GM03348 (cell line): ENCODE data around the gene SIRPA.
"Not testable (repeated sequence)": the region's sequence is repeated elsewhere in the genome, so short reads cannot be mapped to it uniquely, and the experiment has no call there.

Source experiments
- DNase-seq: peaks from one replicate; pipeline ENCODE4 v3.0.0; 2012; ENCODE audit warnings: low spot score

SIRPA gene

DNA sequence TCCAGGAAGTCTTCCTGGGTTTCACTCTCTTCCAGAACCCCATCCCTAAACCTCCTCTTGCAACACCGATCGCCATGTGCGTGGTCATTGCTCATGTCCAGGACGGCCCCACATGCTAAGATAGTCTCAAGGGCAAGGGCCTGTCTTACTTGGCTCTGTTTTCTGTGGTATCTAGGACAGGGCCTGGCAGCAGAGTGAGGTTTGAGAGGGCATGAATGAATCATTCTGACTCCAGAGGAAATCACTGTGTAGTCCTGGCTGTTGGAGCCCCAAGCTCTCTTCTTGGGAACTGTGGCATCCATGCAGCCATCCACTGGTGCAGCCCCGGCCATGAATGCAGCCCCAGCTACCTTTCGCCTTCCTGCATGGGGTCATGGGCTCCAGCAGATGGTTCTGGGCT, 12.4 kb downstream of the SIRPA start:
- DNase-seq, result no peak

DNA sequence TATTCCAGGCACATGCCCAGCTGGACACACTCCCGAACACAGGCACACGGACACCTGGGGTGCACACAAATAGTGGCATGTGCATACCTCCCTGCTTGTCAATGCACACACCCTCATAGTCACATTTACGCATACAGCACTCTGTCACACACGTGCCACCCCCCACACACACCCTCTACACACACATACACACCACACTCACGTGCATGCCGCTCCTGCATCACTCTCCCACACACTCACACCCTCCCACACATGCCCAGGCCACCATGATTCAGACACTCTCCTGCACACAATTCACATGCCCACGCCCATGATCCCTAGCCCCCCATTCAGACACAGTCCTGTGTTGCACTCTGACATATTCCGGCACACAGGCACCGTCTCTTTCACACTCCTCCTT, 13.0 kb downstream of the SIRPA start:
- no peak for DNase-seq

DNA sequence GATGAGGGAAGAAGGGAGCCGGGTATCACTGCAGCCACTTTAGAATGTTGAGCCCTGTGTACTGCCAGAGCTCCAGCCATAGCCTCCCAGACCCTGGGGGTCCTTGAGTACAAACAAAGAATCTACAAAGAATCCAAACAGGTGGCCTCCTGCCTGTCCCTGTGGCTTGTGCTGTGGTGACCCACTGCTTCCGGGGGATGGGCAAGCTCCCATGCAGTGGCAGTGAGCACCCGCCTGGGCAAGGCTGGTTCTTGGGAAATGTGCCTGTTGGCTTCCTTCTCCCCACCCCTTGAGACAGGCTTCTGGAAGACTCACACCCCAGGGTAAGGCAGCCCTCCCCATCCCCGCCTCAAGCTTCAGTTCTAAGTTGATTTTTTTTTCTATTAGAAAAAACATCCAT, 13.9 kb downstream of the SIRPA start:
- no peak for DNase-seq

DNA sequence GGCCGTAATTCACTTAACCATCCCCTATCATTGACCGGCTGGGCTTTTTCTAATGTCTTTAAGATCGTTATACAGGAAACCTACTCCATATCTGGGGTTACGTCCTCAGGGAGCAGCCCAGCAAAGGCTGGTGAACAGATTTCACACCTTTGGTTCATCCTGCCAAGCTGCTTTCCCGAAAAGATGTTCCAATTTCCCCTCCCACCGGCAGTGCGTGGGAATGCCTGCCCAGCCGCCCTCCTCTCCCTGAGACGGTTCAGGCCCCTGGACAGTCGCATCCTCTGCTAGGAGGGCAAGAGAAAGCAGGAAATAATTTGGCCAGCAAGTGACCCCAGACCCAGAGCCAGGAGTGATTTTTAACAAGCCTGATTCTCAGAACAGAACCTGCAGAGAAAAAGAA, 16.3 kb downstream of the SIRPA start:
- no peak for DNase-seq

DNA sequence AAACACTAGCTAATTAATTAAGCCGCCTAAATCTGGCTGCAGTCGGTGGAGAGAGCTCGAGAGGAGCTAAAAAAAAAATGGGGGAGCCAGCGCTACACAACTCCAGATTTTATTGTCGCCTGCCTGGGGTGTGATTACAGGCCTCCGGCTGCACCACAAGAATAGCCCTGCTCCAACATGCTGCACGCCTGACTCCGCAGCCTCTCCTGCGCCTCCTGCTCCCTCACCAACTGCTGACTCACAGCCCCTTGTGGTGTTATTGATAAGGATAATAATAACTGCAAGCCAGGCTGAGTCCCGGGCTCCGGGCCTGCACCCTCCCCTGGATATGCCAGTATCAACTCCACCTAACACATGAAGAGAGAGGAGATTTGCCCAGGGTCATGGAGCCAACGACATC, 16.8 kb downstream of the SIRPA start:
- no peak for DNase-seq

DNA sequence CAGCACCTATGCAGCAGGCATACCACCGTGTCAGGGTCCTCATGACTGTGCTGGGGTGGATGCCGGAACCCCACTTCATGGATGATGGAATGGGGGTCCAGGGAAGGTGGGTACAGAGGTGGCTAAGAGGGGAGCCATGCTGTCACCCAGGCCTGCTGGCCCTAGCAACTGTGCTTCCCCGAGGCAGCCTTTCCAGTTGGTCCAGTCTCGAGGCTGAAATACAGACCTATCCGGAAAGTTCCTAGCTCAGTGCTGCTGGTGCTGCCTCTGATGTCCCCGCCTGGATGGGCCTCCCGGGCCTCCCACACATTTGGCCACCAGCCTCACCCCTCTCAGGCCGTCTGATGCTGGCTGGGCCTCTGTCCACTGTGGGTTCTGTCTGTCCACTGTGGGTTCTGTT, 17.4 kb downstream of the SIRPA start:
- no peak for DNase-seq

DNA sequence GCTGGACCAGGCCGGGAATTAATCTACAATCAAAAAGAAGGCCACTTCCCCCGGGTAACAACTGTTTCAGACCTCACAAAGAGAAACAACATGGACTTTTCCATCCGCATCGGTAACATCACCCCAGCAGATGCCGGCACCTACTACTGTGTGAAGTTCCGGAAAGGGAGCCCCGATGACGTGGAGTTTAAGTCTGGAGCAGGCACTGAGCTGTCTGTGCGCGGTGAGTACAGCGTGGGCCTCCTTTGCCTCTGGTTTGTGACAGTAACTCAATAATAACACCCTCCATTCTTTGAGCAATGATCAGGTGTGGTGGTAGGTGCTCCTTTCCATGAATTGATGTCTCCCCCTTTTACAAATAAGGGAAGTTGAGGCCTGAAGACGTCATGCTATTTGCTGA, 20.0 kb downstream of the SIRPA start:
- not testable (repeated sequence) for DNase-seq

DNA sequence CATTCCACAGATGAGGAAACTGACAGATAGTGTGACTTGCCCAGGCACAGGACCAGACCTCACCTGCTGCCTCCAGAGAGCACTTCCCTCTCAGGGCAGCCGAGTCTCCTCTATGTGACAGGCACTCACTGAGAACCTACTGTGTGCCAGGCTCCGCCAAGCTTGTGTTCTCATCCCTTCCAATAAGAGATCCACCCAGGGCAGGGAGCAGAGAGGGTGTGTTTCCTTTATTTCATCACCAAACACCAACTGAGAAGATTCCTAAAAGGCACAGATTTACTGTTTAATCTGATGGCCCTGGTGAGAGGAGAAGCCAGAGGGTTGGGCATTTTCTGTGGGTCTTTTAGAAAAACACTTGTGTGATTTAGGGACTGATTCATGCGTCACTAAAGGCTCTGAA, 20.5 kb downstream of the SIRPA start:
- no peak for DNase-seq

DNA sequence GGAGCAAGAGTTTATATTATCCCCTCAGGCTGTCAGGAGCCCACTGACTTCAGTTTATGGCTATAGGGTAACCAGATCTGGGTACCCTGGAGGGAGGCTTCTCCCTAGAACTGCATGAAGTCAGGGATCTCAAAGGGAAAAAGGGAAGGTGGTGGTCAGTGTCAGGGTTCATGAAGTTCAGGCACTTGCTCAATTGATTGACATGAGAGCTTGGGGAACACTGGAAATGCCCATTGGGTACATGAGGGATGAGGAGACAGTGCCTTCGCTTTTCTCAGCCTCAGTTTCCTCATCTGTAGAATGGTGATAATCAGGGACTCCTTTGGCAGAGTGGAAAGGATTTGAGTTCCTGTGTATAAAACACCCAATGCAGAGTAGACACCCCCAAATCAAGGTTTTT, 22.6 kb downstream of the SIRPA start:
- no peak for DNase-seq

DNA sequence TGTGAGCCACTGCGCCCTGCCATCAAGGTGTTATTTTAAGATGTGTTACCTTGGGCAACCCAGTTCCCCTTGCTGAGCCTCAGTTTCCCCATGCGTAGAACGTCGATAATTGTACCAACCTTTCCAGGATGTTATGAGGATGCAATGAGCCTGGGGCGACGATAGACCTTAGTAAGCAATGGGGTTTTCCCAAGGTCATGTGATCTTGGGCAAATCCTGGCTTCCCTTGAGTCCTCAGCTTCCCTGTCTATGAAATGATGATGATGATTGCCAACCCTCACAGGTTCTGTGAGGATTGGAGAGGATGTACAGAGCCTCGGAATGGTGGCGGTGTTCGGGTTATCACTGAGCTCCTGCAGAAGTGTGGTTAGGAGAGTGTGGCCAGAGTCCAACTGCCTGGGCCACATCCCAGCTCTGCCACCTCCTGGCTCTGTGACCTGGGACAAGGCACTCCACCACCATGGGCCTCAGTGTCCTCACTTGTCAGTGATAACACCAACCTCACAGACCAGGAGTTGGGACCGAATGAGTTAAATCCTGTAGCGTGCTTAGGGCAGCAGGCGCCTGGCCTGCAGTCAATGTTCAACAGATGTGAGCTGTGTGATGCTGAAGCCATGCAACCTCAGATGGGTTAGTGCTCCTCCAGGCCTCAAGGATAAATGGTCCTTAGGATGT, 23.4 kb downstream of the SIRPA start:
- no peak for DNase-seq

DNA sequence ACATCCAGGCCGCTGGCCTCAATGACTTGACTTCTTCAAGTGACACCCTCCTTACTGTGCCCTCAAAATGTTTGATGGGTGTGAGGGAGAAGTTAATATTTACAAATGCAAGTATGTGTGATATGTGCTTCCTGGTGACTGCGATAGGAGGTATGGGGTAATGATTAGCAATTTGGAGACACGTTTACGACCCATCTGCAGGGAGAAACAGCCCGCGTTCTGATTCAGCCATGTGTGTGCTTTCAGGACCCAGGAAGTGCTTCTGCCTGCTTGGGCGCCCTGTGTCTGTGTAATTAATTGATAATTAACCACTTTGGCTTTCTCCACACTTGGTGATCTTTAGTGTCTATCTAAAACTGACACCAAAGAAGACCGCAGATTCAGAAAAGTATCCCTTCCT, 25.0 kb downstream of the SIRPA start:
- no peak for DNase-seq

DNA sequence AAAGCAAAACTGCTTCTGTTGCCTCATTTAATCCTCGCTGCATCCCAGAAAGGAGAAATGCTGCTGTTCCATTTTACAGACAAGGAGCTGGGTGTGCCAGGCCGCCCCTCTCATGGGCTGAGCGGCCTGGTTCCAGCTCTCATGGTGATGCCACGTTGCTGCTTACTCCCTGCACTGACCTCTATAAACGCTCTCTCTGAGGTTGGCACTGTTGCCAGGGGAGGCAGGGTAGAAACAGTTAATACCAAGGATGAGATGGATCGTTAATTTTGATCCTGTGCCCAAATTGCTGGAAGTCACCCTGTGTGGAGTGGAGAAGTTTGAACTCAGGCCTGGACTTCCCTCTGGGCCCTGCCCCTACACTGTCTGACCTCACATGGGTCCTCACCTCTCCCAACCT, 25.6 kb downstream of the SIRPA start:
- no peak for DNase-seq

DNA sequence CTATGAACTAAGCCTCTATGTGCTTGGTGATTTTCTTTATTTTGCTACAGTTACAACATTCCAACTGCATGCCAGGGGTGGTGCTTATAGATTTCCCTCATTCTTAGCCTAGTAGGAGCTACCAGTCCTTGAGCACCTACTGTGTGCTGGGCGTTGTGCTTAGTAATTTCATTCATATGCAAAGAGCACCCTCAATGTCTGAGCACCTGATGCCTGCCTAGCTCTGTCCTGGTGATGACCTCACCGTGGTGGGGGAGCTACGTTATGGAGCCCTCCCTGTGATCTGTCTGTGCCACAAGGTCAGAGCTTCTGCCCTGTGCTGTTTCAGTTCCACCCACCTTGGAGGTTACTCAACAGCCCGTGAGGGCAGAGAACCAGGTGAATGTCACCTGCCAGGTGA, 26.8 kb downstream of the SIRPA start:
- not testable (repeated sequence) for DNase-seq

DNA sequence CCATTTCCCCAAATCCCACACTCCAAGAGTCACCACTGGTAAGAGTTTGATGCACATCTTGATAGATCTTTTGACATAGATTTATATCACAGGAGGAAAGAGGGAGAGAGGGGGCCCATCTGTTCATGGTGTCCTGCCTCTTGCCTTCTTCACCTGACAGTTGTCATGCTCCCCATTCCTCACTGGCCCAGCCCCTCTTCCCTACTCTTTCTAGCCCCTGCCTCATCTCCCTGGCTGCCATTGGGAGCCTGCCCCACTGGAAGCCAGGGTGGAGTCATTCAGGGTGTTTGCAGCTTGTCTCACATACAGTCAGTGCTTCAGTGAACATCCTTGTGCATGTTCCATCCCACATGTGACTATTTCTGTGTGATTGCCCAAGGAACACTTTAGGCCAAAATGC, 27.6 kb downstream of the SIRPA start:
- no peak for DNase-seq

DNA sequence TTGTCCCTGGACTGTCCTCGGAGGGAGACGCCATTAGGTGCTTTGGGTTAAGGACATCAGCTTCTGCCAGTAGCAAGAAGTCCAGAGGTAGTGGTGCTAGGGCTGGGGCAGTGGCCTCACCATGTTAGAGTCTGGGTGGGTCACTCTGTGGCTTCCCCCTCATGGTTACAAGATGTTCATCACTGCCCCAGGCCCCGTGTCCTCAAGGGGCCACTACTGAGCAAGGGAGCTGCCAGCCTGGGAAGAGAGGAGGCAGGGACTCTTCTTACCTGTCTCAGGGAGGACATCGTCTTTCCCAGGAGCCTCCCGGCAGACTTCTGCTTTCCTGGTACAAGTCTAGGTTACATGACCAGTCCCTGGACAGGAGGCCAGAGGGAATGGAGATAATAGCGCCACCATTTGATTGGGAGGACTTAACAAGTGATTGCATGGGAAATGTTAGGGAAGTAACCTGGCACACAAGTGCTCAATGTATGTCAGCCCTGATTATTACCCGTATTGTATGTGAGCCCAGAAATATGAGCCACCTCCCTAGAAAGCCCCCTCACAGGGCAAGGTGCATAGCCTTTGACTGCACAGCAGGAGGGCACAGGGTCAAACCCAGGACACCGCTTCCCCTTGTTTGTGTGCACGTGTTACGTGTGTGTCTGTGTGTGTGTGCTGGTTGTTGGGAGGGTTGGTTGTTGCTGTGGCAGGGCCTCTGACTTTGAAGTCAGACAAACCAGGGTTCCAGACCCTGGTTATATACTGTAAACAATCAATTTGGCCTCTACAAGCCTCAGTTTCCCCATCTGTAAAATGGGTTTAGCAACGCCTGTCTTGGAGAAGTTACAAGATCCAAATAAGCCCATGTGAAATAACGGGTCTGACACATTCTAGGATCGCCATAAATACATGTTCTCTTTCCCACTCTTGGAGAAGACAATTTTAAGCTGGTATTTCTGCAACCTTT, 30.0 kb downstream of the SIRPA start:
- no peak for DNase-seq

DNA sequence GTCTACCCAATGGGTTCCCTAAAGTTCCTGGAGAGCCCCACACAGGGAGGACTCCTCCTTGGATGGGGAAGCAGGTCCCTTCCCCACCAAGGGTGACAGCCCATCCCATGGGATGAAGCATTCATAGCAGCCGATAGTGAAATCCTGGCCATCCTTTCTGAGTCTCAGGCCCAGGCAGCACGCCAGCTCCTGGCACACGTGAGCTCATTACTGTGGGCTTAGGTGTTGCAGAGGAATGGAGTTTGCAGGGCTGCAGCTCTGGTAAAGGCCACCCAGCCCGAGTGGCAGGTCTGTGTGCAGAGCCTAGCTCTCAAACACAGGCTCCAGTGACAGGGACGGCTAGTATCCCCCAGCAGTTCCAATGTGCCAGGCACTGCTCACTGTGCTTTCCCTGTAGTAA, 31.0 kb downstream of the SIRPA start:
- DNase-seq, result no peak

DNA sequence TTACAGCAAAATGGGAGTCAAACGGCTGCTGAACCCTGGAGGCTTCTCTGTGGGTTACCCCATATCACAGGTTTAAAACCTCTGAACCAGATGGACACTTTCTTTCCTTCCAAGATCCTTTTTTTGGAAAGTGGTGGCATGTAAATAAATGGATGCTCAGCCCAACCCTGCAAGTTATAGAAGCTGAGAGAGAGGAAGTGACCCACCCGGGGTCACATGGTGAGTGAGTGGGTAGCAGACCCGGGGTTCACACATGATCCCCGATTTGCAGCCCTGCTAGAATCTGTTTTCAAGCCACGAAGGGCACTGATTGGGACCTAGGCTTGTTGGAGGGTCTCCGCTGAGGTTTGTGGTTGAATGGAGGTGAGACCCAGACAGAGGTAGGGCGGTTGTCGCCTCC, 32.0 kb downstream of the SIRPA start:
- DNase-seq, result no peak

DNA sequence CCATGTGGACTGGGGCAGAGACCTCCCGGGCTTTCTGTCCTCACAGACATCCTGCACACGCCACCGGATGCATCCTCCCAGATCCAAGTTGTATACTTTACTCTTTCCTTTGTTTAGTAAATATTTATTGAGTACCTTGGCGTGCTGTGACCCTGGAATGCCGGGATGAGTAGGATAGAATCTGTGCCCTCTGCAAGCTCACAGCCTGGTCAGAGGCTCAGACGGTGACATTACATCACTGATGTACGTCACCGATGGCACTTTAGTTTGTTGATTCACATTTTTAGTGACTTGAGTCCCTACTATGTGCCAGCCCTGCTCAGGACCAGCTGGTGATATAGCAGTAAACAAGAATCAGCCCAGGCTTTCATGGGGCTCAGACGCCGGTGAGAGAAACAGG, 32.9 kb downstream of the SIRPA start:
- DNase-seq, result no peak

DNA sequence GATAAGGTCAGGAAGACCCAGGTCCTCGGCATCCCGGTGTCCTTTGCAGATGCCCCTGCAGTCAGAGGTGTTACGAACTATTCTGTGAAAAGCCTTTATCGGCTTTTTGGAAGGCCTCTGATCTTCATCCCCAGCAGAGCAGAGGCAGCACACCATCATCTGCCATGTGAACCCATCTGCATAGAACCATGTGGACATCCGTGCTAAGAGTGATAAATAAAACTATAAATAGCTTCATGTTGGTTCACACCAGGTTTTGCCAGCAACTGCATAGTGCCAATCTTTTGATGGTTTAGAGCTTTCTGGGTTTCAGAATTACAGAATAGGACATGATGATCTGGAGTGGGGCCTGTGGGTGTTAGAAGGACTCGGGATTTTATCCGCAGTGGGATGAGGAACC, 33.6 kb downstream of the SIRPA start:
- DNase-seq, result no peak

DNA sequence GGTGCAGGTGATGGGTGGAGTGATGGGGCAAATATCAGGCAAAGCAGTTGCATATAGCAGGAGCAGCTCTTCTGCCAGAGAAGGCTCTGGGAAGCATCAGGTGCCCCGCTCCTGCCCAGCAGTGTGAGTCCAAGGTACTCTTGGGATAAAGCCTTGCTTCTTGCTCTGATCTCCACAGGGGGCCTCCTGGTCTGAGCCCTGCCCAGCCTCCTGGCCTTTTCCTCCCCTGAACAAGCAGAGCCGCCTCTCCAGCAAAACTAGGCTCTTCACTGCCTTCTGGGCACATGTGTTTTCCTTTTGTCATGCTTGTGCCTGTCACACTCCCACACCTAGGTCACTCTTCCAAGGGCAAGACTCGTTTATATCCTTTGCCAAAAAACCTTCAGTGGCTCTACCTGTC, 34.3 kb downstream of the SIRPA start:
- DNase-seq, result no peak

DNA sequence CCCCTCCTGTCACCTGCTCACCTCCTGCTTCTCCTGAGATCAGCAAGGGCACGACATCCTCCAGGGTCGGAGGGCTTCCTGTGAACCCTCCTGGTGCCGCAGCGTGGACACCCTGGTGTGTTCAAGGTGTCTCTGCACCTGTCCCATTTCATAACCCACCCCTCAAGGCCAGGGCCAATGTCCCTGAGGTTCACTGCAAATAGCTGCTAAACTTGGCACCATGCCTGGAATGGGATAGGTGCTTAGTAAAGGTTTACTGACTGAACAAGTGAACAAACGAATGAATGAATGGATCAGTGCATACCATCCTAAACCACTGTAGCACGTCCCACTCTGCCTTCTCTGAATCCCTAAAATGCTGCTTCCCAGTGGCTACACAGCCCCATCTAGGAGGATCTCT, 35.0 kb downstream of the SIRPA start:
- no peak for DNase-seq

DNA sequence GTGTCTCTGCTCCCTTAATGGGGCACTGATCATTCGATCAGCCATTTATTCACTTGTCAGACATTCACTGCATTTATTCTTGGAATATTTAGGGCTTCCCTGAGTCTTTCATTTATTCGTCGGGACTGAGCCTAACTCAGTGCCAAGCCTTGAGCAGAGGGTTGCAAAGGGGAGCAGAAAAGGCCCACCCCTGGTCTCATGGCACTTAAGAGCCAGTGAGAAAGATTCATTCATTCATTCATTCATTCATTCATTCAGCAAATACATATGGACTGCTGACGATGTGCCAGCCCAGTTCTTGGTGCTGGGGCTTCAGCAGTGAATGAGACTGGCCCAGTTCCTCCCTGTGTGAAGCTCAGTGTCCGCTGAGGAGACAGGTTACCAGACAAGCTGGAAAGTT, 36.6 kb downstream of the SIRPA start:
- DNase-seq, result no peak

DNA sequence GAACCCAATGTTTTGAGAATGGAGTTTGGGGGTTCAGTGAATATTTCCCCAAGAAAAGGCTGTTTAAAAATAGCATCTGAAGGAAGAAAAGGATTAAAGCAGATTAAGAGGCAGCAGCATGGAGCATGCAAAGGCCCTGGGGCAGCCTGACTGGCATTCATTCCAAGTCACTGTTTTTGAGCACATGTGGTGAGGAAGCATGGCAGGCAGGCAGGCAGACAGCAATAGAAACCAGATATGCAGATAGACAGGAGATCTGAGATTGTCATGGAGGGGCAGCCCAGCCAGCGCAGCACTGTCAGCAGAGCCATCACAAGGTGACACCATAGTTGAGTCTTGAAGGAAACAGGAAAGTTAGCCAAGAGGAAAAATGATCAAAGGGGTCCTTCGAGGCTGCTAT, 37.8 kb downstream of the SIRPA start:
- no peak for DNase-seq

DNA sequence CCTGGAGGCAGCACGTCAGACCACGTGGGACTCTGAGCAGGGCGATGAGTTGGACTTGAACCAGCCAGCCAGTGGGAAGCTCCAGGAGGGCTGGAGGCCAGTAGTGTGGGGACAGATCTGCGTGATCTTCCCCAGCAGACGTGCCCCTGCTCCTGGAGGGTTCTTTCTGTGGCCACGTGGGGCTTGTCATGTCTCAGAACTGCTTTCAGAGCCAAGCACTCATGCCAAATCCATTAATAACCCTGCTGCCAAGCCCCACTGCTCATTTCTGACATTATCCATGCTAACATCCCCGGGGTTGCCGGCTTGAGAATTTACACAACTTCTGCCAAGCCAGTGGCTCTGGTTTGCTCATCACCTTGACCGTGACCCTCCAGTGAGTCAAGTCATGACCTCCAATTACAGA, 38.3 kb downstream of the SIRPA start:
- DNase-seq, result peak; percentile 79
